DMS53 treated with DMSO at 0.1 percent for 48 hours (cell line): Measurements from ENCODE around the gene EIF5.
"Not testable (repeated sequence)": the region's sequence is repeated elsewhere in the genome, so short reads cannot be mapped to it uniquely, and the experiment has no call there.

Source experiments
- DNase-seq: peaks from one replicate; lab custom pipeline; 2025; ENCODE audit not compliant: unreplicated experiment; lab: John Stamatoyannopoulos, UW

Gene EIF5

GRCh38 chr14:103334644-103335622 lies 896 bp downstream of the EIF5 start:
- no peak for DNase-seq

- no peak for DNase-seq
Observed at GRCh38 chr14:103336191-103336590, 2.2 kb downstream of the EIF5 start.

GRCh38 chr14:103337794-103338193 lies 3.8 kb downstream of the EIF5 start:
- no peak for DNase-seq

- DNase-seq, result no peak
Observed at GRCh38 chr14:103339561-103339960, 5.5 kb downstream of the EIF5 start.

DNA sequence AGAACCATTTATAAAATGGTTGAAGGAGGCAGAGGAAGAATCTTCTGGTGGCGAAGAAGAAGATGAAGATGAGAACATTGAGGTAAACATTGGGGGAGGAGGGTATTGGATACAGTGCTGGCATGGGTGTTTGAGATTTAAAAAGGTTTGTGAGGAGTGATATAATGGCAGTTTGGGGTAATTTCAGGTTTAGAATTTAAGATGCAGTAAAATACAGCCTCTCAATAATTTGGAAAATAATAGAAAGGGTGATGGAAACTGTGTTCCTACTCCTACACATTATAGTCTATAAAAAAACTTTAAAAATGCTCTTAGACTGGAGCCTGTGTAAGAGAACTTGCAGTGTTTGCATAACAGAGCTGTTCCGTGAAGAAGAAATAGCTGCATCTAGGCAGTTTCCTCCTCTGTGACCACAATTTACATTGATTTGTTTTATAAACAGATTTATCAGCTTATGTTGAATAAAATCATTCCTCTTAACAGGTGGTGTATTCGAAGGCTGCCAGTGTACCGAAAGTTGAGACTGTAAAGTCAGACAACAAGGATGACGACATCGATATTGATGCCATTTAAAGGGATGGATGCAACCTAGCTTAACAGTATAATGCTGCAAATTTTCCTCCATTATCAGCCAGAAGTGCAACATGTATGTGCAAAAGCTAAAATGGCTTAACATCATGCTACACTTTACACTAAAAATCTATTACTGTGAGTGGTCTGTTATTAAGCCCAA lies 6.6 kb downstream of the EIF5 start:
- no peak for DNase-seq

DNA sequence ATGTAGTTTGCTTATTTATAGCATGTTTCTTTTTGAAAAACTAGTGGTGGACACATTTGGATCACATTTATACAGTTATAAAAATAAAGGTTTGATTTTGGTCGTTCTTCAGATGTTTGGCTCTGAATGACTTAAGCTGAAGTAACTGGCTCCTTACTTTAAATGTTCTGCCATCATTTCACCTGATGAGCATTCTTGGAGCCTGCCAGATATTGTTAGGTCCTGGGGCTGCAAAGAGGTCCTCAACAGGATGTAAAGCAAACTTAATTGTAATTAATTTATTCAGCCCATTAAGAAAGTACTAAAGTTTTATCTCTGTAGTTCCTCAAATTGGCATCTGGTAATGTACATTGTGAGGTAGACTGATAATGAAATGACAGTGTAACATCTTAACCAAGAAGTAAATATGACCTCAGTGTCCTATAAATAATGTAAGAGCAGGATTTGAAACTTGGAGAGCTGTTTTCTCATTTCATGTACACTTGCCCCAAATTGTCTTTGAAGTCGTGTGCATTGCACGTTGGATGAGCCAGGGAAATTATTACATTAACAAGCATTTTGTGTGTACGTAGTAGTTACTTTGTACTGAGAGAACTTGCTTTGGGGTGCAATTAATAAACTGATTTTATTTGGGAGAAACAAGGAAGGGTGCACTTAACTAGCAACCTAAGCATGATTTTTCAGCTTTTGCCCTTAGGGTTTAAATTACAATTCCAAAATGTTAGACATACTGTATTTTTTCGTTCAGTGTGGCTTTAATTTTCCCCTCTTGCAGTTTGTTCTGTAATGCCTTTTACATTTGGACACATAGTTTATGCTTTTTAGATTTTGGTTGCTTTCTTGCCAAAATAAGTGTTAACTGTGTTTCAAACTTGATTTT lies 7.5 kb downstream of the EIF5 start:
- no peak for DNase-seq

- DNase-seq, result no peak
Observed at GRCh38 chr14:103343164-103343879, 9.3 kb downstream of the EIF5 start.

- no peak for DNase-seq
Observed at GRCh38 chr14:103343905-103344797, 10.1 kb downstream of the EIF5 start.

DNA sequence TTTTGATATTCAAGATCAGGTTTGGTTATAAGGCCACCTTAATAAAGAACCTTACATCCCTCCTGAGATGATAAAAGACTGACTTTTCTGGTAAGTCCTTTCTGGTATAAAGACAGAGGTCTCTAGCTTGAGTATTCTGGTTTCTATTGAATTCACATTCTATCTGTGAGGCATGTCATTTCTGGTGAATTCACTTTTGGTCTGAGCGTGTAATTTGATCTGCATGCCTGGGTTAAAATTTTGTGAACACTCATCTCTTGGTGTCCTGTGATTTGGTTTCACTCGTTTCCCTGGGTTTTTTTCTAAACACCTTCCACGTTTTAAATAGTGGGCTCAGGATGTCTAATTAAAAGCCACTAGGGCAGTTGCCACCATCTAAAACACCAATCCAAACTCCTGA lies 12.2 kb downstream of the EIF5 start:
- no peak for DNase-seq

DNA sequence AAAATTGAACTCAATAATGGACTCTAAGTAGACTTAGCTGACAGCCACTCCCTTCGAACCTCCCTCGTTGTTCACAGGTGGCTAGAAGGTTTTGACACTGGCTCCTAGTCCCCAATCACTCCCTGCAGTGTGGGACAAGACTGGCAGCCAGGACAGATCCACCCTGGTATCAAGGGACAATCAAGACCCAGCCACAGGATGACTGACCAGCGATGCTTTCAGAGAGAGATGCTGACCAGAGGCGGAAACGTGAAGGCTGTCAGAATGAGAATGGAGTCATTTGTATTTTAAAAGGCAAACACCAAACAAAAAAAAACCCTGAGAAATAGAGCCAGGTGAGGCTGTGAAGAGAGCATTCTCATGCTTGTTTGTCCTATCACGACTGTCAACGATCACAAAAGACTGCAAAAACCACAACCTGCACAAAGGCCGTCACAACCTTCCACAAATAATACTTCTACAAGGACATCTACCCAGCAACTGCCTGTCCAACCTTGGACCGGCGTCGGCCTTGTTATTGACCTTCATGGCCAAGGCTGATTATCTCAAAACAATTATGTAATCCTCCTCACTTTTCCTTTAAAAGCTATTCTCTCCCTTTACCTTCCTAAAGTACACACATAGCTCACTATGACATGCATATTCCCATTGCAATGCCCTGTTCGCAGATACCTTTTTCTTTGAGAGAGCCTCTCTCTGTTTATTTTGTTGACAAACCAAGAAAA lies 13.2 kb downstream of the EIF5 start:
- no peak for DNase-seq

DNA sequence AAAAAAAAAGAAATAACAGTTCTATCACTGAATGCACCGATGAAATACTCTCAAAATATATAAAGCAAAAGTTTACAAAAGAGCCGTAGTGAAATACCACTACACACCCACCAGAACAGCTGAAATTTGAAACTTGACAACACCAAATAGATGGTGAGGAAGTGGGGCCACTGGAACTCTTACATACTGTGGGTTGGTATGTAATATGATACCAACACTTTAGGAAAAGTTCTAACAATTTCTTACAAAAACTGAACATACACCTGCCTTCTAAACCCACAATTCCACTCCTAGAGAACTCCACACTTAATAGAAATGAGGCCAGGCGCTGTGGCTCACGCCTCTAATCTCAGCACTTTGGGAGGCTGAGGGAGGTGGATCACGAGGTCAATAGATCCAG lies 14.1 kb downstream of the EIF5 start:
- no peak for DNase-seq

DNA sequence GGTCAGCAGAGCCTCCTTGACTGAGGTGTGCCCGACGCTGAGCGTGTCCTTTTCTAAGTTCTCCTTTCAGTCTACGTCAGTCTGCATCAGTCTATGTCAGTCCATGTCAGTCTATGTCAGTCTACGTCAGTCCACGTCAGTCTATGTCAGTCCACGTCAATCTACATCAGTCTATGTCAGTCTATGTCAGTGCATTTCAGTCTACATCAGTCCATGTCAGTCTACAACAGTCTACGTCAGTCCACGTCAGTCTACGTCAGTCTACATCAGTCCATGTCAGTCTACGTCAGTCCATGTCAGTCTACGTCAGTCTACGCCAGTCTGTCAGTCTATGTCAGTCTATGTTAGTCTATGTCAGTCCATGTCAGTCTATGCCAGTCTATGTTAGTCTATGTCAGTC lies 15.9 kb downstream of the EIF5 start:
- no peak for DNase-seq

DNA sequence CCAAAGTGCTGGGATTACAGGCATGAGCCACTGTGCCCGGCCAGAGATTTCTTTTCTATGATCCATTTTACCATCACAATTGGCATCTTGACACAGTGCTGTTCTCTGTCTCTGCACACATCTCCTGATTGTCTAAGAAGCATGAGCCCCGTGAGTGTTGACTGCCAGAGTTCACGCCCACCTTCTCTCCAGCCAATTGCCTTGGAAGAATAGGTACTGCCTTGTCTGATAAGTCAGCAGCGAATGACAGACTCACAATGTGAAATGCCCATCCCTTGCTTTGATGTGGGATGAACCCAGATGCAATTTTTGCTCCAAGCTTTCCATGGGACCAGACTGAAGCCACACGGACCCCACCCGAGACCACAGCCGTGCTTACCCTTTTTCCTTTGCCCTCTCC lies 19.3 kb downstream of the EIF5 start:
- DNase-seq, result no peak

DNA sequence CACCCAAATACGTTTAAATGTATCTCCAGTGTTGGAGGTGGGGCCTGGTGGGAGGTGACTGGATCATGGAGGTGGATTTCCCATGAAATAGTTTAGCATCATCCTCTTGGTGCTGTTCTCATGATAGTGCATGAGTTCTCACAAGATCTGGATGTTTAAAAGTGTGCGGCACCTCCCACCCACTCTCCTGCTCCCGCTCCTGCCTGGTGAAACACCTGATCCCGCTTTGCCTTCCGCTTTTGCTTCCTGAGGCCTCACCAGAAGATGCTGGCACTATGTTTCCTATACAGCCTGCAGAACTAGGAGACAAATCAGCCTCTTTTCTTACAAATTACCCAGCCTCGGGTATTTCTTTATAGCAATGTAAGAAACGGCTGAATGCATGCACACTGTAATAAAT lies 20.1 kb downstream of the EIF5 start:
- DNase-seq, result no peak

- DNase-seq, result no peak
Observed at GRCh38 chr14:103356024-103356682, 22.1 kb downstream of the EIF5 start.

- not testable (repeated sequence) for DNase-seq
Observed at GRCh38 chr14:103357552-103357951, 23.5 kb downstream of the EIF5 start.

DNA sequence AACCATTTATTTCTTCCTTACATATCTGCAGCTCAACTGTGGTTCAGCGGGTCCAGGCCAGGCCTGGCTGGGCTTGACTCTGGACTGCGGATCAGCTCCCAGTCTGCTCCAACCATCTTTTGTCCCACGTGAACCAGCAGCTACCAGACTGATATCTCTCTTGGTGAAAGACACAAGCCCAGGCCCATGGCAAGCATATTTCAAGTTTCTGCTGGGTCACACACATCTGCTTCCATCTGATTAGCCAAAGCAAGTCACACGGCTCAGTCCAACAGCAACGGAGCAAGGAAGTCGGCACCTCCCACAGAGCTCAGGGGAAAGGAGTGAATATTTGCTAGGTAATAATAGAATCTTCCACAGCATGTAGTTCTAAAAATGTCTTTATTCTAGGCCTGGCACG lies 26.5 kb downstream of the EIF5 start:
- DNase-seq, result no peak

- no peak for DNase-seq
Observed at GRCh38 chr14:103361867-103362266, 27.8 kb downstream of the EIF5 start.
